KMS-11 (cell line): ENCODE data around the gene FADS6.
"Not testable (repeated sequence)": the region's sequence is repeated elsewhere in the genome, so short reads cannot be mapped to it uniquely, and the experiment has no call there.

Source experiments
- H2AFZ ChIP-seq: fragments of 200-600 bp; sonication (generic); 2 replicates; pipeline ENCODE4 v1.6.1; 2016; ENCODE audit warnings: antibody characterized with exemption, mixed run types, low read depth
- H3K27ac ChIP-seq: fragments of 200-600 bp; sonication (generic); 2 replicates; pipeline ENCODE4 v1.6.1; 2016; ENCODE audit warnings: mild to moderate bottlenecking, mixed run types
- H3K27me3 ChIP-seq: fragments of 200-600 bp; sonication (generic); 2 replicates; pipeline ENCODE4 v1.6.1; 2017; ENCODE audit warnings: mild to moderate bottlenecking, low read depth, mixed run types, moderate library complexity; ENCODE audit not compliant: insufficient read depth
- H3K36me3 ChIP-seq: fragments of 200-600 bp; sonication (generic); 2 replicates; pipeline ENCODE4 v1.6.1; 2017; ENCODE audit warnings: mild to moderate bottlenecking, mixed run types; ENCODE audit not compliant: insufficient read depth
- H3K4me1 ChIP-seq: fragments of 200-600 bp; sonication (generic); 2 replicates; pipeline ENCODE4 v1.6.1; 2016; ENCODE audit warnings: mild to moderate bottlenecking, low read depth, mixed run types; ENCODE audit not compliant: poor library complexity, severe bottlenecking
- H3K4me2 ChIP-seq: fragments of 200-600 bp; sonication (generic); 2 replicates; pipeline ENCODE4 v1.7.0; 2016; ENCODE audit warnings: mild to moderate bottlenecking, mixed run types
- H3K4me3 ChIP-seq: fragments of 200-600 bp; sonication (generic); IDR thresholded peaks from 2 replicates; pipeline ENCODE4 v1.6.1; 2017; ENCODE audit warnings: low read depth, low read length, mixed read lengths; ENCODE audit not compliant: insufficient read depth
- H3K79me2 ChIP-seq: fragments of 200-600 bp; sonication (generic); 2 replicates; pipeline ENCODE4 v1.6.1; 2016; ENCODE audit warnings: low read depth, mixed run types; ENCODE audit not compliant: insufficient read depth
- H3K9ac ChIP-seq: fragments of 200-600 bp; sonication (generic); 2 replicates; pipeline ENCODE4 v1.6.1; 2016; ENCODE audit warnings: mild to moderate bottlenecking, mixed run types
- H4K20me1 ChIP-seq: fragments of 200-600 bp; sonication (generic); 2 replicates; pipeline ENCODE4 v1.6.1; 2016; ENCODE audit warnings: mild to moderate bottlenecking, mixed run types; ENCODE audit not compliant: insufficient read depth
- TF ChIP-seq, protein P1 (sequence below): fragments of 200-600 bp; sonication (generic); conservative IDR thresholded peaks from 2 replicates; pipeline ENCODE4 v1.6.1; 2017; ENCODE audit warnings: low read depth, mild to moderate bottlenecking, antibody characterized with exemption, low read length, moderate library complexity, mixed read lengths

The FADS6 gene

GRCh38 chr17:74907012-74907411 lies 13.6 kb upstream of the FADS6 start:
- H4K20me1 ChIP-seq, result no peaks in the 10 kb centered on the region
- H3K27me3 ChIP-seq, result peaks cover 75% of the 10 kb centered on the region
- TF ChIP-seq, protein P1, sequence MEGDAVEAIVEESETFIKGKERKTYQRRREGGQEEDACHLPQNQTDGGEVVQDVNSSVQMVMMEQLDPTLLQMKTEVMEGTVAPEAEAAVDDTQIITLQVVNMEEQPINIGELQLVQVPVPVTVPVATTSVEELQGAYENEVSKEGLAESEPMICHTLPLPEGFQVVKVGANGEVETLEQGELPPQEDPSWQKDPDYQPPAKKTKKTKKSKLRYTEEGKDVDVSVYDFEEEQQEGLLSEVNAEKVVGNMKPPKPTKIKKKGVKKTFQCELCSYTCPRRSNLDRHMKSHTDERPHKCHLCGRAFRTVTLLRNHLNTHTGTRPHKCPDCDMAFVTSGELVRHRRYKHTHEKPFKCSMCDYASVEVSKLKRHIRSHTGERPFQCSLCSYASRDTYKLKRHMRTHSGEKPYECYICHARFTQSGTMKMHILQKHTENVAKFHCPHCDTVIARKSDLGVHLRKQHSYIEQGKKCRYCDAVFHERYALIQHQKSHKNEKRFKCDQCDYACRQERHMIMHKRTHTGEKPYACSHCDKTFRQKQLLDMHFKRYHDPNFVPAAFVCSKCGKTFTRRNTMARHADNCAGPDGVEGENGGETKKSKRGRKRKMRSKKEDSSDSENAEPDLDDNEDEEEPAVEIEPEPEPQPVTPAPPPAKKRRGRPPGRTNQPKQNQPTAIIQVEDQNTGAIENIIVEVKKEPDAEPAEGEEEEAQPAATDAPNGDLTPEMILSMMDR, result no peak
- no peaks in the 10 kb centered on the region for H3K4me1 ChIP-seq
- H3K27ac ChIP-seq, result no peak overlapping the region
- H3K36me3 ChIP-seq, result no peaks in the 10 kb centered on the region
- H3K79me2 ChIP-seq, result no peaks in the 10 kb centered on the region
- no peak overlapping the region for H2AFZ ChIP-seq
- no peak overlapping the region for H3K9ac ChIP-seq
- H3K4me3 ChIP-seq, result no peak overlapping the region
- H3K4me2 ChIP-seq, result no peak overlapping the region

GRCh38 chr17:74906214-74906793 lies 12.9 kb upstream of the FADS6 start:
- H3K4me3 ChIP-seq, H3K4me1 ChIP-seq, H3K9ac ChIP-seq, H4K20me1 ChIP-seq, H3K79me2 ChIP-seq, H3K27ac ChIP-seq, H3K36me3 ChIP-seq, H3K4me2 ChIP-seq: not testable (repeated sequence)
- Histone ChIP-seq H2AFZ (peak overlapping the region; percentile 27; the same call in 1 of the 2 replicates), H3K27me3 (peaks cover 69% of the 10 kb centered on the region)

GRCh38 chr17:74904687-74905409 lies 11.4 kb upstream of the FADS6 start:
- Histone ChIP-seq H3K4me1 (no peaks in the 10 kb centered on the region), H3K4me2 (no peak overlapping the region), H3K4me3 (no peak overlapping the region), H3K27ac (no peak overlapping the region), H3K9ac (no peak overlapping the region), H3K36me3 (no peaks in the 10 kb centered on the region), H3K27me3 (peaks cover 64% of the 10 kb centered on the region), H2AFZ (no peak overlapping the region), H3K79me2 (no peaks in the 10 kb centered on the region), H4K20me1 (no peaks in the 10 kb centered on the region)
- TF ChIP-seq, protein P1, result no peak

GRCh38 chr17:74903671-74904070 lies 10.2 kb upstream of the FADS6 start:
- Histone ChIP-seq H3K9ac (no peak overlapping the region), H3K4me2 (no peak overlapping the region), H3K36me3 (no peaks in the 10 kb centered on the region), H4K20me1 (no peaks in the 10 kb centered on the region), H3K79me2 (no peaks in the 10 kb centered on the region), H3K27ac (no peak overlapping the region), H3K4me3 (no peak overlapping the region), H2AFZ (no peak overlapping the region), H3K4me1 (no peaks in the 10 kb centered on the region), H3K27me3 (peaks cover 62% of the 10 kb centered on the region)
- TF ChIP-seq, protein P1, result no peak

- Histone ChIP-seq H3K4me2 (no peak overlapping the region), H3K4me3 (no peak overlapping the region), H2AFZ (no peak overlapping the region), H3K27ac (no peak overlapping the region), H3K4me1 (no peaks in the 10 kb centered on the region), H3K27me3 (peaks cover 62% of the 10 kb centered on the region), H3K9ac (no peak overlapping the region), H3K79me2 (no peaks in the 10 kb centered on the region), H3K36me3 (no peaks in the 10 kb centered on the region), H4K20me1 (no peaks in the 10 kb centered on the region)
- TF ChIP-seq, protein P1, result no peak
Observed at GRCh38 chr17:74903034-74903433, 9.6 kb upstream of the FADS6 start.
